ENCODE results near the gene TRA2B. TPM values are rescaled to one million over a fixed set of nuclear protein-coding genes. Genes with fewer than 3 reads are reported as not detected.

Gene TRA2B
- total RNA-seq: 10 to 100 TPM; 74.2 to 85.3 TPM
- long read RNA-seq, full-length matches to known transcripts: 26 of 30 reads
- long read RNA-seq, partial matches to known transcripts: 0 of 30 reads
- long read RNA-seq, other reads (novel, unspliced or antisense): 4 of 30 reads

DNA sequence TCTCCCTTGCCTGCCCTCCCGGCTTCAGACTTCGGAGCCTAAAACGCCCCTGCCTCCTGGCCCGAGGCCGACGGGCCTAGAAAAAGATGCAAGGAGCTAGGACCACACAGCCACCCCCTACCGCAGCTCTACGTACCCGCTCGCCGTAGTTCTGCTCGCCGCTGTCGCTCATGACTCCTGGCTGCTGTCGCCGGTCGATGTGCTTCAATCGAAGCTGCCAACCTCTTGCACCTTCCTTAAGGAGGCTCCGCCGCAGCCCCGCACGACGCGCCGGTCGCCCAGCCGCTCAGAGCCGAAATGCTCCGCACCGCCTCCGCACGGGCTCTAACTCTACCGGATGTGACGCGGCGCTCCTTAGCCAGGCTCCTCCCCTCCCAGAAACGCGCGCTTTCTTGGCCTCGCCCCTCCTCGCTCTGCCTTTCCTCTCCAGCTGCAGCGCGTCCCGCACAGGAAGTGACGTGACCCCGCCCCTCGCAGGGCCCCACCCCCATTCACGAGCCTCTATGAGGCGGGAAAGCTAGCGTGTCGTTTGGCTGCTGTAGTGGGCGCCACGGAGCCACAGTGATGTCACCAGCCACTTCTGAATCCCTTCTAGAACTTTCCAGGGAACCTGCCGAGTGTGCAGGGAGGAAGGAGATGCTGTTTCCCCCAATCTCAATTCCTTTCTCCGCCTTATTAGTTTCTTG is at the start of gene TRA2B:
Gene TRA2B (minus strand): TSS at position 326 of the 686 bp plus-strand sequence. CDS start 154 bp downstream, at position 172.
- intact Hi-C loops (cut with DNase I, micrococcal nuclease): no loop called here
- peak; percentile 99 for DNase-seq
- peak; percentile 95 for ATAC-seq

DNA sequence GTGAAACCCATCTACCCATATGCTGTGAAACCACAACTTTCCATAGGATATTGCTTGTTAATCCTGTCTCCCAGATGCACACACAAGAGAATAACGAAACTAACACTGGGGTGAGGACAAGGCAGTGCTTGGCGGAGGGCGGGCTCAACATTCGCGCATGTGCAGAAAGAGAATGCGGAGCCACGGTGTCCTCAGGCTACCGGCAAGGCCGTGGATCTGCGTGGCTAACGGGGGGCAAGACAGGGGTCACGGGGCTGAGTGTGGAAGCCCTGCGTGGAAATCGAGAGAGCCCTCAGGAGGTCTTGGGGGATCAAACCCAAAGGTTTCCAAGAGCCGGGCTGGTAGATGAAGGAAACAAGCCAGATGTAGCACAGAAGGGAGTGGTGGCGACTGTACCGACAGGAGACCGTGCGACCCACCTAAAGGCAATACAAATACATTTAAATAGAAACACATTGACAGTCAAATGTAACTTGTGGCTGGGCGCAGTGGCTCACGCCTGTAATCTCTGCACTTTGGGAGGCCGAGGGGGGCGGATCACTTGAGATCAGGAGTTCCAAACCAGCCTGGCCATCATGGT is 48.5 kb upstream of the TRA2B start:
- ATAC-seq (no peak), DNase-seq (no peak)
- intact Hi-C loops (cut with DNase I, micrococcal nuclease): loop anchor here (10.0 kb wide), 2 partner anchors 249 to 559 kb away; partner anchors contain the start of gene CRYGS (in 1 of the 2)

DNA sequence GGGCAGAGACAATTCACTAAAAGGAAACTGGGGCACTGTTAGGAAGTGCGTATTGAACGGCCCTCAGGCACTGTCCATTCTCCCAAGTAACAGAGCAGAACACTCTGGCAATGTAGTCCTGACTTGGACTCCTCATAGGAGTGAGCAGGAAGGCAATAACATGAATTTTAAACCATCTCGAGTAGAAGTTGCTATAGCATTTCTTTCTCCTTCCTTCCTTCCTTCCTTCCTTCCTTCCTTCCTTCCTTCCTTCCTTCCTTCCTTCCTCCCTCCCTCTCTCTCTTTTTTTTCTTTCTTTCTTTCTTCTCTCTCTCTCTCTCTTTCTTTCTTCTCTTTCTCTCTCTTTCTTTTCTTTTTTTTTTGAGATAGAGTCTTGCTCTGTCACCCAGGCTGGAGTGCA is 46.4 kb upstream of the TRA2B start:
- DNase-seq (no peak), ATAC-seq (peak; percentile 21)
- intact Hi-C loops (cut with DNase I, micrococcal nuclease): loop anchor here (10.0 kb wide), 2 partner anchors 251 to 561 kb away; partner anchors contain the start of gene CRYGS (in 1 of the 2)

DNA sequence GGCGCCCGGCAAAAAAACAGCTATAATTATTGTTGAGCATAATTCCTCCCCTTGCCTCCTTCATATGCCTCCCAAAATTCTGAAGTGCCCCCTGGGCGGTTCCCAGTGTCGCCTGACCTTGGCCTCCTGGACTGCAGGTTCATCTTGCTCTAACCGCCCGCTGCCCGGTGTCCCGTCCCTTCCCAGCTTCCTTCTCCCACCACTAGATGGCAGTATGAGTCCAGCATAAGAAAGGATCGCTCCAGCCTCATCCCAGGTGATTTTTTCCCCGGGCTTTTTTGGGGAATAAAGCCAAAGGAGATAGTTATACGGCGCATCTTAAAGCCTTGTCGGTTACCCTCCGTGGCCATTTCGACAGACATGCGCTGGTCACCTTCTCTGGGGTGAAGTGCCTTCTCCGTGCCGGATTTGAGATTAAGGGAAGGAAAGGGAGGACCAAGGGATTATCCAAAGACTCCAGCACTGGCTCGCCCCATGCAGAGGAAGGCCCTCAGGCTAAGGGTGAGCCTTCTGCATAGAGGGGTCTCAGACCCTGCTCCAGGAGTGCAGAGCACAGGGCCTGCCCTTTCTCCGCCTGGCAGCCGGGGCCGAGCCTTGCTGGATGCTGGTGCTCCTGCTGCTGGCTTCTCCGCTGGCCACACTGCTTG is 45.8 kb upstream of the TRA2B start:
- DNase-seq (peak; percentile 46 to 73), ATAC-seq (peak; percentile 89)
- intact Hi-C loops (cut with DNase I, micrococcal nuclease): loop anchor here (10.0 kb wide), 2 partner anchors 251 to 561 kb away; partner anchors contain the start of gene CRYGS (in 1 of the 2)

DNA sequence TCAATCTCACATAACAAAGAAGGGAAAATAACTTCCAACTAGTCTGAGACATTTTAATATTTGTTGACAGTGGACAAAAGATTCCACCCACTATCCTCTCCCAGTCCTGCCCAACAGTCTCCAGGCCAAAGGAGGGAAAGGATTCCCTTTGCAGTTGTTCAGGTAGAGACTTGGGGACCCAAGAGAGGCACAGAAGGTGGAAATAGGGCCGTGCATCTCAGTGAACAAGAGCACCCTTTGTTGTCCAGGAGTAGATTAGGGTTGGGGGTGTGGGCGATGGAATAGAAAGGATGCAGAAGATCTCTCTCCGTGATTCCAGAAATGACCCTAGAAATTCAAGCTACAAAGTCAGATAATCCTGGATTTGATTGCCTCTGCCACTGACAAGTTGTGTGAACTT is 44.8 kb upstream of the TRA2B start:
- ATAC-seq (peak; percentile 7), DNase-seq (no peak)
- intact Hi-C loops (cut with DNase I, micrococcal nuclease): loop anchor here (10.0 kb wide), 2 partner anchors 252 to 562 kb away; partner anchors contain the start of gene CRYGS (in 1 of the 2)

DNA sequence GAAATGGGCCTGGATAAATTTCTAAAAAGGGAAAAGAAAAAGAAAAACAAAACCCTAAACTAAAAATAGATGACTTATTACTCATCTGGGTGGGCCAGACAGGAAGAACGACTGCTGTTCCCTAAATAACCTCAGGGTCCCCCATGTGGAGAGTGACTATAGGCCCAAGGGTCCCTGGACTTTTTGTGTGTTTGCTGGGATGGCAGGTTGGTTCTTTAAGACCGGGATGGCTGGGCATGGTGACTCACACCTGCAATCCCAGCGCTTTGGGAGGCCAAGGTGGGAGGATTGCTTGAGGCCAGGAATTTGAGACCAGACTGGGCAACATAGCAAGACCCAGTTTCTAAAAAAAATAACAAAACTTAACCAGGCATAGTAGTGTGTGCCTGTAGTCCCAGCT is 43.8 kb upstream of the TRA2B start:
- DNase-seq (no peak), ATAC-seq (no peak)
- intact Hi-C loops (cut with DNase I, micrococcal nuclease): loop anchor here (10.0 kb wide), 2 partner anchors 253 to 563 kb away; partner anchors contain the start of gene CRYGS (in 1 of the 2)

DNA sequence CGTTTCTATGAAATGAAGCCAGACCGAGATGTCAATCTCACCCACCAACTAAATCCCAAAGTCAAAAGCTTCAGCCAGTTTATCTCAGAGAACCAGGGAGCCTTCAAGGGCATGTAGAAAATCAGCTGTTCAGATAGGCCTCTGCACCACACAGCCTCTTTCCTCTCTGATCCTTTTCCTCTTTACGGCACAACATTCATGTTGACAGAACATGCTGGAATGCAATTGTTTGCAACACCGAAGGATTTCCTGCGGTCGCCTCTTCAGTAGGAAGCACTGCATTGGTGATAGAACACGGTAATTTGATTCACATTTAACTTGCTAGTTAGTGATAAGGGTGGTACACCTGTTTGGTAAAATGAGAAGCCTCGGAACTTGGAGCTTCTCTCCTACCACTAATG is 41.9 kb upstream of the TRA2B start:
- DNase-seq: no peak
- ATAC-seq: no peak
- intact Hi-C loops (cut with DNase I, micrococcal nuclease): loop anchor here (5.0 to 10.0 kb wide), 3 partner anchors 255 to 565 kb away; partner anchors contain the start of gene CRYGS (in 2 of the 2)

DNA sequence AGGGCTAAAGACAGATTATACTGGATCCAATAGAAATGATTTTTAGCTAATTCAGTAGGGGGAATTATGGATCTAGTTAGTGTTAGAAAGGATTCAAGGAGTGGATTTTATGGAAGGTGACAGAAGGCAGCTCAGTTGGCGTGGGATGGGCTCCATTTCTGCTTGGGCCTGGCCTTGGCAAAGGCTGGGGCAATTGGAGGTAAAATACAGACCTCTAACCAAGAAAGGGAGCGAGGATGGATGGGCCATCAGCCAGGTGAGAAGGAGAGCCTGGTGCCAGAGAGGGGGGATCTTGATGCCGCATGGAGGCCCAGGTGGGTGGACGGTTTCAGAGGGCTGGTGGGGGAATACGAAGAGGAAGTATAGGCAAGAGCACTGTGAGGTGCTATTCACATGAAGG is 40.7 kb upstream of the TRA2B start:
- ATAC-seq: no peak
- intact Hi-C loops (cut with DNase I, micrococcal nuclease): loop anchor here in 1 of 2 donors (5.0 kb wide), 1 partner anchor 564 kb away; the partner anchor contains the start of gene CRYGS
- DNase-seq: no peak

DNA sequence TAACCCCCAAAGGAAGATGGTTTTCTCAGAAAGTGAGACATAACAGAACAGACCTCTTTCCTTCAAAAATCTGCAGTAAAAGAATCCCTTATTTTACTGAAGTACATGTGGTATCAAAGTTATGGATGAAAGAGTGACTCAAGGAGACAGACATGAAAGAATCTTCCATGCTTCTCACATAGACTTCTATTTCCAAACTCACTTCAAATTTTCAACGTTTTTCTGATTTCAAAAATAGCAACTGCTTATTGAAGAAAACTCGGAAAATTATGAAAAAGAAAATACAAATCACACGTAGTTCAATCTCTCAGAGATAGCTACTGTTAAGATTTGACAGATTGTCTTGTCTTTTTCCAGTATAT is 39.8 kb upstream of the TRA2B start:
- ATAC-seq (no peak), DNase-seq (no peak)
- intact Hi-C loops (cut with DNase I, micrococcal nuclease): loop anchor here in 1 of 2 donors (5.0 kb wide), 1 partner anchor 565 kb away; the partner anchor contains the start of gene CRYGS

DNA sequence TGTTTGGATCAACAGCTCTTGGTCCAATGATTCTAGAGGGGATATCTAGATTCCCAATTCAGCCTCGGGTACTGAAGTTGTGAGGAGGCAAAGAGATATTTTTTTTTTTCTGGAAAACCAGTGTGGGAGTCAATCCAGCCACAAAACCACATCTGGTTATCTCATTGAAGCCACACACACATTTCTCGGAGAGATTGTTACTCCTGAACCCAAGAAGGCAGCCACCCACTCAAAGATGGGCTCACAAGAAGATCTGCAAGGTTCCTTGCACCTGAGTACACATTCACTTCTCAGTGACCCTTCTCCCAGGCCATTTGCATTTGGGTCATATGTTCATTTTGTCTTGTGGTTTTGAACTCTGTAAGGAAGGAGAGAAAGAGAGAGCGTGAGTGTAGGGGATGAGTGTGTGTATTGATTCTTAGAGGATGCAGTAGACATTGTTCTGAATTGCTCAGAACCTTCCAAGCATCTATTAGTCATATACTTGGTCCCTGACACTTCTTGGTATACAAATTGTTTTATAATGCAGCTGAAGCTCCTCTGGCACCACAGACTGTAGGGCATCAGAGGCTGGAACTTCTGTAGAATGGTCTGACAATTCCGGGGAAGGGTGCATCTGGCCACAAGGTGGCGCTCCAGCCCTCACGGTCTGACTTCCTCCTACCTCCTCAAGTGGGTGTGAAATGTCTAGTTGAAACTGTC is 39.3 kb upstream of the TRA2B start:
- peak; percentile 62 to 91 for DNase-seq
- intact Hi-C loops (cut with DNase I, micrococcal nuclease): loop anchor here in 1 of 2 donors (5.0 kb wide), 1 partner anchor 565 kb away; the partner anchor contains the start of gene CRYGS
- ATAC-seq: peak; percentile 90

DNA sequence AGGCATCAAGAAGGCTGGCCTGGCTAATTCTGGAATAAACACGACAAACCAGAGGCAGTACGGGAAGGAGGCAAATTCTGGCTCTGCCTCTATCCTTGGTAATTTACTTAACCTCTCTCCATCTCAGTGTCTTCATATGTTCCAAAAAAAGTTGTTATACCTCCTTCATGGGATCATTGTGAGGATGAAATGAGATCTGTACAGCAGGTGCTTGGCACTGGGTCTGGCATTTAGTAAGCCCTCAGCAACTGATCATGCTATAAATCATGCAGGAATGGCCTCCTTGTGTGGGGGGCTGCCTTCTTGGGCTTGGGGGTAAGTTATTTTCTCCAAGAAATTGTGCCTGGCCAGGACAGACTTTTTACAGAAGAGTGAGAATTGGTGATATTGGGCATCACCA is 38.3 kb upstream of the TRA2B start:
- ATAC-seq: no peak
- no peak for DNase-seq
- intact Hi-C loops (cut with DNase I, micrococcal nuclease): loop anchor here in 1 of 2 donors (5.0 kb wide), 1 partner anchor 566 kb away; the partner anchor contains the start of gene CRYGS

DNA sequence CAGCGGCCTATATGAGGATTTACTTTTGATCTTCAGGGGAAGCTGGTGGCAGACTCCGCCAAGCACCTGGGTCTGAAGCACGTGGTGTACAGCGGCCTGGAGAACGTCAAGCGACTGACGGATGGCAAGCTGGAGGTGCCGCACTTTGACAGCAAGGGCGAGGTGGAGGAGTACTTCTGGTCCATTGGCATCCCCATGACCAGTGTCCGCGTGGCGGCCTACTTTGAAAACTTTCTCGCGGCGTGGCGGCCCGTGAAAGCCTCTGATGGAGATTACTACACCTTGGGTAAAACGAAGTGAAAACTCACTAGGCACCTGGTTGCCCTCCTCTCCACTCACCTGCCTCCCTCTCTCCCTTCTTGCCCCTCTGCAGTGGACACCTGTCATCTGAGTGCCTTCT is 33.8 kb upstream of the TRA2B start:
- intact Hi-C loops (cut with DNase I, micrococcal nuclease): no loop called here
- DNase-seq (no peak), ATAC-seq (no peak)

DNA sequence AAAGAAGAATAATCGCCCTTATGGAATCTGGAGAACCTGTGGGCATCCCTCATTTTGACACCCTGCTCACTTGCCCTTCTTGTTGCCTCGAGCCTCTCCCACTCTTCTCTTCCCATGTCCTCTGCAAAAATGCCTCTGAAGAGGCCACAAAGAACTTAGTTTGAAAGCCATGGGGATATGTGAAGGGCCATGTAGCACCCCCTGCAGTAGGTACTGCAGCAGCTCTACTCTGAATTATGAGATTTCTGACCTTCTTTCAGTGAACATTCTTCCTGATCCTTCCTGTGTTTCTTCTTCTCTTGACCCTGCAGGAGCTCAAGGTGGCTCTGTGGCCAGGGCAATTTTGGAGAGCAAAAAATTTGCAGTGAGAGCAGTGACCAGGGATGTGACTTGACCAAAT is 30.4 kb upstream of the TRA2B start:
- DNase-seq (no peak), ATAC-seq (no peak)
- intact Hi-C loops (cut with DNase I, micrococcal nuclease): no loop called here

DNA sequence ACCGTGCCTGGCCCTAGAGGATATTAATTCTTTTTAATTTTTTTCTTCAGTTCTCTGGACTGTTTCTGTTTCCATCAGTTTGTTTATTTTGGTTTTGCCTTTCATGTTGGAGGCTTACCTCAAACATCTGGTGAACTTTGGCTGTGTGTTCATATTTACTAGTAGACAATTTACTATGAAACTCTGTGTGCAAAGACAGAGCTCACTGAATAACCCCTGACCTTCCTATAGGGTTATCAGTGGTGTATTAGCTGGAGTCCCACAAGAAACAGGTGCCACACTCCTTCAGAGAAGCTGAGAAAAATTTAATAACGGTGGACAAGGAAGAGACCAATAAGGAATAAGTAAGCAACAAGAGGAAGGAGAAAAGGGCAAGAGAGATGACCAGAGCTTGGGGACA is 28.8 kb upstream of the TRA2B start:
- ATAC-seq: no peak

DNA sequence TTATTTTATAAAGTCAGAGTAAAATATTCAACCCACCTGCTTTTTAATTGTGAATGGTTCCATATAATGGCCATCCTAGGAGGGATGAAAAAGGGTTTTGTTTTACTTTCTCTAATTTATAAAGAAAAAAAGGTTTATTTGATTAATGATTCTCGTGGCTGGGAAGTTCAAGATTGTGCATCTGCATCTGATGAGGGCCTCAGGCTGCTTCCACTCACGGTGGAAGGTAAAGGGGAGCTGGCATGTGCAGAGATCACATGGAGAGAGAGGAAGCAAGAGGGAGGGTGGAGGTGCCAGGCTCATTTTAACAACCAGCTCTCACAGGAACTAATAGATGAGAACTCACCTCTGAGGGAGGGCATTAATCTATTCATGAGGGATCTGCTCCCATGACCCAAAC is 27.7 kb upstream of the TRA2B start:
- DNase-seq (no peak), ATAC-seq (no peak)
- intact Hi-C loops (cut with DNase I, micrococcal nuclease): no loop called here

More for the DNA sequence above, 28.8 kb upstream of the TRA2B start:
- intact Hi-C loops (cut with DNase I, micrococcal nuclease): no loop called here
- DNase-seq: no peak

DNA sequence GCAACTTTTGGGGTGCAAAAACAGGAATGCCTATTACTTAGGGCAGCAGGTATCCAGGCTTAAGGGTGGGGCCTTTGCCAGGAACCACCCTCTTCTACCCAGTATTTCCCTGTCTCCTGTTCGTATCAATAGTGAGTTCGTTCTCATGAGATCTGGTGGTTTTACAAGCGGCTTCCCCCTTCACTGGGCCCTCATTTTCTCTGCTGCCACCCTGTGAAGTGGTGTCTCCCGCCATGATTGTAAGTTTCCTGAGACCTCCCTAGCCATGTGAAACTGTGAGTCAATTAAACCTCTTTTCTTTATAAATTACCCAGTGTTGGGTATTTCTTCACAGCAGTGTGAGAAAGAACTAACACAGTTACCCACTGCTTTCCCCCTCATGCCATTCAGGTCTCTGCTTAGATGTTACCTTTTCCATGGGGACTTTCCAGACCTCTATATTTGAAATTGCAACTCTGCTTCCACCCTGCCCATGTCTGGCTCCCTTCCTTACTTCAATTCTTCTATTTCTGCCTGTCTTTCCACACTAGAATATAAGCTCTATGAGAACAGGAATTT is 23.9 kb upstream of the TRA2B start:
- DNase-seq (no peak), ATAC-seq (no peak)
- intact Hi-C loops (cut with DNase I, micrococcal nuclease): no loop called here

DNA sequence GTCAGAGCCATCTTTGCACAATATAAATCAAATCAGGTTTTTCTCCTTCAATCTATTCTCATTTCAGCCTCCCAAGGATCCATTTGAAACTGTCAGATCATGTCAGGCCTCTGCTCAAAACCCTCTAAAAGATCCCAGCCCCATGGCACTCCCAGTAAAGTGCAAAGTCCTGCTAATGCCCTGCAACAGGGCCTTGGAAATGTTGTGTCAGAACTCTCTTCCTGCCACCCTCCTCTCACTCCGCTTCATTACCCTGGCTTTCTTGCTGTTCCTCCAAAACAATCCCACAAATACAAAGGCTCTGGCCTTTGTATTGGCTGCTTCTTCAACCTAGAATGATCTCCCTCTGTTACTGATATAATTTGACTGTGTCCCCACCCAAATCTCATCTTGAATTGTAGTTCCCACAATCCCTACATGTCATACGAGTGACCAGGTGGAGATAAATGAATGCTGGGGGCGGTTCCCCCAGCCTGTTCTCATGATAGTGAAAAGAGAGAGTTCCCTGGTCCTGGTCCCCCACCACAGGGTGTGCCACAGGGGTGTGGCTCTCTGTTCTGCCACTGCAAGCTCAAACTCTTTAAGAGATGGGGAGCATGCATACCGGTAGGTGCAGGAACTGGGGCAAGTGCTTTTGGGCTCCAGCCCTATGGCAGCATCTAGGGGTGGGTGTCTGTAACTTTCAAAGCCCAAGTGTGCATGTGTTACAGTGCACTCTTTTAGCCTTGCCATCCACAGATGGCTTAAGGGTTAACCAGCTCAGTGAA is 22.9 kb upstream of the TRA2B start:
- DNase-seq: peak in 1 of 2 donors; percentile 36
- peak; percentile 83 for ATAC-seq
- intact Hi-C loops (cut with DNase I, micrococcal nuclease): no loop called here

Data from left colon (tissue), 2 donors.